Sigmoid colon (tissue), 7 donors: Measurements from ENCODE around the gene IAH1. TPM values are rescaled to one million over a fixed set of nuclear protein-coding genes. Genes with fewer than 3 reads are reported as not detected.

Source experiments
- DNase-seq: peaks from one replicate; pipeline ENCODE4 v3.0.0-alpha.2; 2019
- H3K27ac ChIP-seq, 4 donors: fragments of 200-600 bp; sonication (generic); one replicate each; pipeline ENCODE4 v1.5.1; 2016 to 2019; ENCODE audit warnings: mild to moderate bottlenecking in 1 of 4
- H3K27me3 ChIP-seq, 3 donors: fragments of 200-600 bp; sonication (generic); one replicate each; pipeline ENCODE4 v1.5.1; 2019; ENCODE audit warnings: mild to moderate bottlenecking in 1 of 3
- H3K36me3 ChIP-seq, 4 donors: fragments of 200-600 bp; sonication (generic); one replicate each; pipeline ENCODE4 v1.5.1; 2016 to 2019
- H3K4me1 ChIP-seq, 4 donors: fragments of 200-600 bp; sonication (generic); one replicate each; pipeline ENCODE4 v1.5.1; 2017 to 2019
- H3K4me3 ChIP-seq, 4 donors: fragments of 200-600 bp; sonication (generic); one replicate each; pipeline ENCODE4 v1.5.1; 2017 to 2019; ENCODE audit warnings: mild to moderate bottlenecking in 2 of 4, moderate library complexity in 1 of 4
- H3K9me3 ChIP-seq, 4 donors: fragments of 200-600 bp in 3 of 4; sonication (generic) in 3 of 4; one replicate each; pipeline versions ENCODE4 v1.5.1 to v1.6.1; 2013 to 2019
- EP300 ChIP-seq, 4 donors: sonication (generic); formaldehyde crosslinking; IDR thresholded peaks; one replicate each; pipeline ENCODE4 v1.6.1; 2017; ENCODE audit warnings: antibody characterized with exemption in 4 of 4
- POLR2A ChIP-seq, 2 donors: fragments of 450-650 bp; IDR thresholded peaks; one replicate each; pipeline ENCODE4 v1.6.1; 2016; ENCODE audit warnings: antibody characterized with exemption in 2 of 2, mild to moderate bottlenecking in 2 of 2, moderate library complexity in 2 of 2
- POLR2AphosphoS5 ChIP-seq, 4 donors: sonication (generic); formaldehyde crosslinking; IDR thresholded peaks; one replicate each; pipeline ENCODE4 v1.6.1; 2017; ENCODE audit warnings: antibody characterized with exemption in 4 of 4
- WGBS, 2 donors: extraction: QIAGEN DNeasy Blood & Tissue Kit; methylation state at CpG; one replicate each; pipeline ENCODE4 v1.1.7; 2013; 5-methylcytosine and 5-hydroxymethylcytosine counted together
- intact Hi-C: fragments of 100-400 bp; cut with DNase I; formaldehyde crosslinking; loops from one replicate; pipeline ENCODE4 v1.15.1; 2023
- polyA plus RNA-seq, 3 donors: library from polyadenylated mRNA; stranded (reverse); fragments of 200-250 nt; gene quantifications; one replicate each; pipeline ENCODE4 v1.2.3, GENCODE V29; 2013
- total RNA-seq, 4 donors: library from RNA; depleted of rRNA; stranded (reverse); fragments of >200 nt; gene quantifications; one replicate each; pipeline ENCODE4 v1.1.0, GENCODE V29; 2016
- TF ChIP-seq, protein P1 (sequence below), 4 experiments: fragments of 450-650 bp in 3 of 4; fragments of 200-600 bp in 1 of 4; IDR thresholded peaks; one replicate each; pipeline ENCODE4 v1.5.1; 2016 to 2019; ENCODE audit warnings: antibody characterized with exemption in 4 of 4, mild to moderate bottlenecking in 3 of 4, moderate library complexity in 2 of 4
- donor health status: healthy with polysubstance abuse.
- donor health status: Bipolar disorder and iron deficiency.
- donor health status: healthy.

The IAH1 gene
- total and polyA plus RNA-seq, 7 donors = 46.3 to 94.9 (median 73.8) TPM

DNA sequence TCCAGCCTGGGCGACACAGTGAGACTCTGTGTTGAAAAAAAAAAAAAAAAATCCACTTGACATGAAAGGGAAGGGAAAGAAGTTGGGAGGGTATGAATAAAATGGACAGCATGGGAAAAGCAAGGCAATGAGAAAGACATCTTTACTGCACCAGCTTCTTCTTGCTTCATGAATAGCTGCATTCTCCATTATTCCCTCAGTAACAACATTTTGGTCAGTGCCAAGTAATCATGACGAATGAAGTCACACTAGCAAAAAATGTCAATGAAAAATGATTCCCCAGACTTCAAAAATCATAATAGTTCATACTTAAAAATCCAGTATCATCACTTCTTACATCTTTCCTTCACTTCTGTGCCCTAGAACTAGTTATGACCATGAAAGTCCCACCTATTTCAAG is 50.9 kb downstream of the IAH1 start:
- no peak overlapping the region for H3K27ac ChIP-seq
- intact Hi-C loops = no loop called here
- TF ChIP-seq, protein P1, sequence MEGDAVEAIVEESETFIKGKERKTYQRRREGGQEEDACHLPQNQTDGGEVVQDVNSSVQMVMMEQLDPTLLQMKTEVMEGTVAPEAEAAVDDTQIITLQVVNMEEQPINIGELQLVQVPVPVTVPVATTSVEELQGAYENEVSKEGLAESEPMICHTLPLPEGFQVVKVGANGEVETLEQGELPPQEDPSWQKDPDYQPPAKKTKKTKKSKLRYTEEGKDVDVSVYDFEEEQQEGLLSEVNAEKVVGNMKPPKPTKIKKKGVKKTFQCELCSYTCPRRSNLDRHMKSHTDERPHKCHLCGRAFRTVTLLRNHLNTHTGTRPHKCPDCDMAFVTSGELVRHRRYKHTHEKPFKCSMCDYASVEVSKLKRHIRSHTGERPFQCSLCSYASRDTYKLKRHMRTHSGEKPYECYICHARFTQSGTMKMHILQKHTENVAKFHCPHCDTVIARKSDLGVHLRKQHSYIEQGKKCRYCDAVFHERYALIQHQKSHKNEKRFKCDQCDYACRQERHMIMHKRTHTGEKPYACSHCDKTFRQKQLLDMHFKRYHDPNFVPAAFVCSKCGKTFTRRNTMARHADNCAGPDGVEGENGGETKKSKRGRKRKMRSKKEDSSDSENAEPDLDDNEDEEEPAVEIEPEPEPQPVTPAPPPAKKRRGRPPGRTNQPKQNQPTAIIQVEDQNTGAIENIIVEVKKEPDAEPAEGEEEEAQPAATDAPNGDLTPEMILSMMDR (IDR thresholded peaks at IDR 0.05) = no peak
- WGBS, 2 donors = 93 to 95% methylated on average over 2 of the region's 2 CpGs
- H3K36me3 ChIP-seq = peaks cover 4 to 59% (median 6%) of the 10 kb centered on the region in 4 donors
- no peak for DNase-seq
- no peak overlapping the region for H3K4me3 ChIP-seq
- no peaks in the 10 kb centered on the region for H3K9me3 ChIP-seq
- H3K4me1 ChIP-seq = no peaks in the 10 kb centered on the region
- H3K27me3 ChIP-seq = no peaks in the 10 kb centered on the region

DNA sequence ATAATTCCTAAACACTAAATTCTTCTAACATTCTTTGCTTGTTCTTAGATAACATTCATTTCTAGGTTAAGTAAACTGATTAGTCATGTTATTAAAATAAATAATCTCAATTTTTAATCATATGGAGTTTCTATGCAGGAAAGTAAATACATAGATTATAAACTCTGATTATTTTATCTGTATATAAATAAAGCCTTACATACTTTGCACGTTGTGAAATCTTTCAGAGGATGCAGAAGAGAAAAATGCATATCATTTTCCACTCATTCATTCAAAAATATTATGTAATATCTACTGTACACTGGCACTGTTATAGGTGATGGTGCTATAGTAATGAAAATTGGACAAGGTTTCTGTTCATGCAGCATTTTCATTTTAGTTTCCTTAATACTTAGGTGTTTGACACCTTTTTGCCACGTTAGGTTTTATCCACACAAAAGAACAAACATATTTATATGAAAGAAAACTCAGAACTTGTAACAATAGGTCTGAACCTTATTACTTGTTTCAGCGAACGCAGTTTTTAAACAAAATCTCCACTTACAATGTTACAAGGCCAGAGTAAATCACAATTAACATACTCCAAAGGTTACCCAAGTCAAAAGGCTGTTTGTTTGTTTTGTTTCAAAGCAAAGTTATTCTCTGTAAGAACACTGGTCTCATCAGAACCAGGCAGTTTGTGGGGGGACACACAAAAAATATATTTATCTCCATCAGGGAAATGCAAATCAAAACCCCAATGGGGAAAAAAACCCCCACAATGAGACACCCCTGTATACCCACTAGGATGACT is 53.8 kb downstream of the IAH1 start:
- Histone ChIP-seq H3K9me3 (no peaks in the 10 kb centered on the region), H3K4me3 (no peak overlapping the region), H3K27me3 (no peaks in the 10 kb centered on the region), H3K27ac (no peak overlapping the region), H3K4me1 (no peaks in the 10 kb centered on the region), H3K36me3 (peaks cover 4 to 40% (median 5%) of the 10 kb centered on the region in 4 donors)
- intact Hi-C loops = loop anchor here (2.0 kb wide), 1 partner anchor 21 kb away; no protein-coding TSS in a partner anchor
- no peak for DNase-seq
- WGBS, 2 donors = 85 to 91% methylated on average over 4 of the region's 4 CpGs
- TF ChIP-seq POLR2AphosphoS5 (IDR thresholded peaks at IDR 0.05) (no peak), POLR2A (IDR thresholded peaks at IDR 0.05) (no peak), EP300 (IDR thresholded peaks at IDR 0.05) (no peak)
- TF ChIP-seq, protein P1 (IDR thresholded peaks at IDR 0.05) = no peak

DNA sequence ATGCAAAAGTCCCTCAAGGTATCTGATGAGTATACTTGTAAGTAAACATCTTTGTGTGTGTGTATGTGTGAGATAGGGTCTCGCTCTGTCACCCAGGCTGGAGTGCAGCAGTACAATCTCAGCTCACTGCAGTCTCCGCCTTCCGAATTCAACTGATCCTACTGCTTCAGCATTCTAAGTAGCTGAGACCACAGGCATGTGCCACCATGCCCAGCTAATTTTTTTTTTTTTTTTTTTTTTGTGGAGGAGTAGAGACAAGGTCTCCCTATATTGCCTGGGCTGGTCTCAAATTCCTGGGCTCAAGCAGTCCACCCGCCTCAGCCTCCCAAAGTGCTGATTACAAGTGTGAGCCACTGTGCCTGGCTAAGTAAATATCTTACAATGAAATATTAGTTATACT is 58.1 kb downstream of the IAH1 start:
- WGBS, 2 donors = 99% methylated on average over 4 of the region's 4 CpGs
- no peak for TF ChIP-seq EP300 (IDR thresholded peaks at IDR 0.05)
- TF ChIP-seq POLR2A (IDR thresholded peaks at IDR 0.05) = no peak
- TF ChIP-seq POLR2AphosphoS5 (IDR thresholded peaks at IDR 0.05) = no peak
- TF ChIP-seq, protein P1 (IDR thresholded peaks at IDR 0.05) = no peak
- no peaks in the 10 kb centered on the region for H3K27me3 ChIP-seq
- H3K27ac ChIP-seq = no peak overlapping the region
- H3K9me3 ChIP-seq = no peaks in the 10 kb centered on the region
- no peak for DNase-seq
- no peaks in the 10 kb centered on the region for H3K4me1 ChIP-seq
- H3K4me3 ChIP-seq = no peak overlapping the region
- H3K36me3 ChIP-seq = peaks cover 0 to 14% (median 5%) of the 10 kb centered on the region in 4 donors
- intact Hi-C loops = no loop called here

DNA sequence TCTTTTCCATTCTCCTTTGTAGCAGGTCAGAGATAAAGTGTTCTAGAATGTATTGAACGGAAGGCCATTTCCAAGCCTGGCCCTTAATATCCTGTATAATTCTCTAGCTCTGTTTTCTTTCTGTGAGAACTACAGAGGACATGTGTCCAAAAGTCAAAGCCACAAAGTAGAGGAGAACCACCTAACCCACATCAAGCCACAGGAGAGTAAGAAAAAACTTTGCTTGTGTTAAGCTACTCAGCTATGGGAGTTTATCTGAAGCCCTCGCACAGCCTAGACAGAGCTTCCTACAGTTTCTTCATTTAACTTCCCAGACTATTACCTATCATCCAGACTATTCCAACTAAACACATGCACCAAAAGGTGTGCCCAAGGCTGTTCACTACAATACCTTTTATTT is 59.3 kb downstream of the IAH1 start:
- H3K27ac ChIP-seq = no peak overlapping the region
- no peaks in the 10 kb centered on the region for H3K9me3 ChIP-seq
- H3K36me3 ChIP-seq = peaks cover 0 to 11% (median 5%) of the 10 kb centered on the region in 4 donors
- H3K4me1 ChIP-seq = no peaks in the 10 kb centered on the region
- TF ChIP-seq, protein P1 (IDR thresholded peaks at IDR 0.05) = no peak
- TF ChIP-seq POLR2AphosphoS5 (IDR thresholded peaks at IDR 0.05) = no peak
- TF ChIP-seq POLR2A (IDR thresholded peaks at IDR 0.05) = no peak
- no peak for TF ChIP-seq EP300 (IDR thresholded peaks at IDR 0.05)
- H3K4me3 ChIP-seq = no peak overlapping the region
- WGBS, 2 donors = 96 to 98% methylated on average over 2 of the region's 2 CpGs
- no peak for DNase-seq
- no peaks in the 10 kb centered on the region for H3K27me3 ChIP-seq
- intact Hi-C loops = no loop called here
